Epithelial cell of esophagus (primary cell): ENCODE measurements around the gene PTPRT.

ENCODE experiments used
- DNase-seq: peaks from one replicate; pipeline ENCODE4 v3.0.0; 2010; ENCODE audit warnings: low read depth
- H3K4me3 ChIP-seq: 2 replicates; pipeline ENCODE4 v1.5.1; 2011; ENCODE audit warnings: mild to moderate bottlenecking, low read length, control low read depth
- TF ChIP-seq, protein P1 (sequence below): IDR thresholded peaks from 2 replicates; pipeline ENCODE4 v1.5.1; 2011; ENCODE audit warnings: low read depth, mild to moderate bottlenecking, low read length, control low read depth, inconsistent platforms; ENCODE audit not compliant: insufficient read depth; ENCODE audit errors: missing control alignments

PTPRT gene

DNA sequence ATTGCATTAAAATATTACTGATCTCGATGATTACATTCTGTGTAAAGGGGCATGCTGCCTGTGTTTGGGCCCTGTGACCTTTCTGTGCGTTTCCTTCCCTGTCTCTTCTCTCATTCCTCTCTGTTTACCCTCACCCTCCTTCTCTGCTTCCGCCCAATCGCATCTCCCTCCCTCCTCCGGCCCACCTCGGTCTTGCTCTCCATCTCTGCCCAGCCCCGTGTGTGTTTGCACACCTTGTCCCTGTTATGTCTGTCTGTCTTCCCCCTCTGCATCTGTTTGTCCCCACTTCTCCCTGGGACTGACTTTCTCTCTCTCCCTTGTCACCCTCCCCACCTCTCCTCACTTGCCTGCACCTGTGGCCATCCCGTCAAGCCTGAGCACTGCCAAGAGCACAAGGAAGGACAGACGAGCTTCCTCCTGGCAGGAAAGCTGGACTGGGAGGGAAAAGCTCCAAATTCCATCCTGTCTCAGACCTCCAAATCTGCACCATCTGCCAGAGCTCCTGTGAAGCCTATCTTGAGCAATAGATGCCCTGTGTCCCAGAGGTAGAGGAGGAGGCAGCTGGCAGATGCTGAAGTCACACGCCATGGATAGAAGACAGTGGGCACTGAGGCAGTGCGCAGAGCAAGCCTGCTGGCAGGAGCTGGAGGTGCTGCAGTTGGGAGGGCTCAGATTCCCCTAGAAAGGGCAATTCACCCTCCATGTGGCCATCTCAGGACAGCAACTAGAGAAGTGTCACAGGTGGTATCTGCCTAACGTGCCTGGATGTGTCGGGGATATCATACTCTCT lies 172.3 kb downstream of the PTPRT start:
- DNase-seq, result no peak
- H3K4me3 ChIP-seq, result no peak overlapping the region
- TF ChIP-seq, protein P1, sequence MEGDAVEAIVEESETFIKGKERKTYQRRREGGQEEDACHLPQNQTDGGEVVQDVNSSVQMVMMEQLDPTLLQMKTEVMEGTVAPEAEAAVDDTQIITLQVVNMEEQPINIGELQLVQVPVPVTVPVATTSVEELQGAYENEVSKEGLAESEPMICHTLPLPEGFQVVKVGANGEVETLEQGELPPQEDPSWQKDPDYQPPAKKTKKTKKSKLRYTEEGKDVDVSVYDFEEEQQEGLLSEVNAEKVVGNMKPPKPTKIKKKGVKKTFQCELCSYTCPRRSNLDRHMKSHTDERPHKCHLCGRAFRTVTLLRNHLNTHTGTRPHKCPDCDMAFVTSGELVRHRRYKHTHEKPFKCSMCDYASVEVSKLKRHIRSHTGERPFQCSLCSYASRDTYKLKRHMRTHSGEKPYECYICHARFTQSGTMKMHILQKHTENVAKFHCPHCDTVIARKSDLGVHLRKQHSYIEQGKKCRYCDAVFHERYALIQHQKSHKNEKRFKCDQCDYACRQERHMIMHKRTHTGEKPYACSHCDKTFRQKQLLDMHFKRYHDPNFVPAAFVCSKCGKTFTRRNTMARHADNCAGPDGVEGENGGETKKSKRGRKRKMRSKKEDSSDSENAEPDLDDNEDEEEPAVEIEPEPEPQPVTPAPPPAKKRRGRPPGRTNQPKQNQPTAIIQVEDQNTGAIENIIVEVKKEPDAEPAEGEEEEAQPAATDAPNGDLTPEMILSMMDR, result no peak

DNA sequence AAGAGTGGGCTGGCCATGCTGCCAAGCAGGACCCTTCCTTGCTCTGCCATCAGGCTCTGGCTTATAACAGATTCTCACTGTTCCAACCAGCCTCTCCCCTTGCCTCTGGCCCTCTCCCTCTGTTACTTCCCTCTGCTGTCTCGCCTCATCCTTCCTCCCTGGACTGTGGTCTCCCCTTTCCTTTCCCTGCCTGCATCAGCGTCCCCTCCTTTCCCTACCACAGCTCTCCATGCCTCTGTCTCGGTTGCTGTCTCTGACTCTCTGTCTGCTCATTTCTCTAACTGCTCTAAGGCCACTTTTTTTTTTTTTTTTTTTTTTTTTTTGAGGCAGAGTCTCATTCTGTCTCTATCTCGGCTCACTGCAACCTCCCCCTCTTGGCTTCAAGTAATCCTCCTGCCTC lies 173.4 kb downstream of the PTPRT start:
- no peak overlapping the region for H3K4me3 ChIP-seq
- no peak for DNase-seq
- TF ChIP-seq, protein P1, result no peak

DNA sequence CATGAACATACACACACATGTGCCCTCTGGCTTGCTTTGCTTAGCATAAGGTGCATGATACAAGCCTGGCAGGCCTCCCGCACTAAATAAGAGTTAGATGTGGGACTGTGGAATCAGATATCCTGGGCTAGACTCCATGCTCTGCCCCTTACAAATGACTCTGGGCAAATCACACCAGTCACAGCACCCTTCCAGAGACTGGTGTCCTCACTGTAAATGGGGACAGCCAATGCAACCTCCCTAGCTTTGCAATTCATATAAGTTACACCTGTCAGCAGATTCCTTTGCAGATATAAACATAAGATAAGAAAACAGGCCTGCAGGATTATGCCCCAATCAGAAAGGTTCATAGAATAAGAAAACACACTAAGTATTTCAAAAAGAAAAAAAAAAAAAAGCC lies 174.1 kb downstream of the PTPRT start:
- TF ChIP-seq, protein P1, result no peak

DNA sequence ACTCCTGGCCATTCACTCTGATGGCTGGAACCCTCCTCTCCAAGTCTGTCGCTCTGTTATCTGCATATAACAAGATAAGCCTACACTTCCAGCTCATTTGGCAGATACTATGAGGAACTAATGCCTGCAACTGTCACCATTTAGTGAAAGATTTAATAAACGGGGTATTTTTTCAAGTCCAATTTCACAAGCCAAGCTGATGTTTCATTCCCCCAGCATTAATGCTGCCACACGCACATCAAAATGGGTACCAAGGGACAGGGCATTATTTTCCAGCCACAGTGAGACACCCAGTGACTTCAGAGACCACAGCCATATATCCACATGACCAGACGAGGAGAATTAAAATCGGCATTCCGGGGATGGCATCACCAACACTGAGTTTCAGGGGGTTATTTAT lies 175.5 kb downstream of the PTPRT start:
- DNase-seq, result no peak
- no peak overlapping the region for H3K4me3 ChIP-seq
- TF ChIP-seq, protein P1, result no peak

More for the DNA sequence above, 174.1 kb downstream of the PTPRT start:
- H3K4me3 ChIP-seq, result no peak overlapping the region
- no peak for DNase-seq

DNA sequence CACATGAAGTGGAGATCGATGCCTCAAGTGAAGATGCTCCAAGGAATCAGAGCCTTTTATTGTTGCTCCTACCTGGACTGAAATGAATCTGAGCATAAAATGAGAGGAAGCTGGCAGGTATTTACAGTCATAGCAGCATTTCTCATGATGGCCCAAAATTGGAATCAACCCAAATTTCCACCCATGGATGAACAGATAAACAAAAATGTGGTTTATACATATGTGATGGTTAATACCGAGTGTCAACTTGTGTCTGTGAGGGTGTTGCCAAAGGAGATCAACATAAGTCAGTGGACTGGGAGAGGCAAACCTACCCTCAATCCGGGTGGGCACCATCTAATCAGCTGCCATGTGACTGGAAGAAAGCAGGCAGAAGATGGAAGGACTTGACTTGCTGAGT lies 178.2 kb downstream of the PTPRT start:
- no peak for DNase-seq
- TF ChIP-seq, protein P1, result no peak
- H3K4me3 ChIP-seq, result no peak overlapping the region

DNA sequence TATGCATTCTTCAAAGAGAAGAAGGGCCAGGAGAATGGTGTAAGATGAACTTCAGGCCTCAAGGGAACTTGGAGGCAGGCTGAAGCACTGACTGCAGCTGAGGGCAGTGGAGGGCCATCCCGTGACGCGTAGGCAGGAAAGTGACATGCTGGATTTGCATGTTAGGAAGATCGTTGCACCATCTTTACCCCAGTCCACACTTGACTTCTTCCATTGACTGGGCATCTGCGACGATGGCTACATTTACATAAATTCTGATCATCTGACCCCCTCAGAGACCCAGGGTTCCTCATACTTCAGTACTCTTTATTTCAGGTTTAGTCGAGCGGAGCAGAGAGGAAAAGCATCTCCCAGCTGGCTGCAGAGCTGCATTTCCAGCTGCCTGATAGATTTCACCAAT lies 180.2 kb downstream of the PTPRT start:
- TF ChIP-seq, protein P1, result no peak
- H3K4me3 ChIP-seq, result no peak overlapping the region
- DNase-seq, result no peak

DNA sequence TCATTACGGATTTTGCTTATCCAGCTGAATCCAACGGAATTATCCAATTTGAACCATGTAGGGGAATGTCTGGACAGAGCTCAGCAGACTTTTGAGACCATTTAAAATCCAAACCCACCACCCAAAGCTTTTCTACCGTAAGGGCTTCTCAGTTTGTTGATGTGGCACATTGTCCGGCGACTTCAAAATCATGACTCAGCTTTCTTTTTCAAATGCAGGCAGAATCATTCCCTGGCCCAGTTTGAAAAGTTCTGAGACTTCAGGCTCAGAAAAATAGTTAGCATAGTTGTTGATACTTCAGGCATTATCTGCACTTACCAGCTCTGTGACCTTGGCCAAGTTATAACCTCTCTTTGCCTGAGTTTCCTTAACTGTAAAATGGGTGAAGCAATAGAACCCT lies 182.2 kb downstream of the PTPRT start:
- no peak overlapping the region for H3K4me3 ChIP-seq
- TF ChIP-seq, protein P1, result no peak
- no peak for DNase-seq
